Measurements from ENCODE around the gene ACTR6.
"Not testable (repeated sequence)": the region's sequence is repeated elsewhere in the genome, so short reads cannot be mapped to it uniquely, and the experiment has no call there.

Gene ACTR6

GRCh38 chr12:100229036-100229635 is 28.5 kb downstream of the ACTR6 start:
- Histone ChIP-seq H3K4me3 (no peak overlapping the region), H3K9me3 (no peaks in the 10 kb centered on the region), H3K27ac (no peak overlapping the region), H3K27me3 (no peaks in the 10 kb centered on the region), H3K36me3 (peaks cover 13 to 19% (median 19%) of the 10 kb centered on the region in 3 donors), H3K4me1 (peaks cover 0 to 2% (median 1%) of the 10 kb centered on the region in 4 donors)
- intact Hi-C loops (cut with DNase I; ENCODE audit: low total_unique reads) = no loop called here
- DNase-seq = no peak
- no peak for TF ChIP-seq CTCF (IDR thresholded peaks at IDR 0.05)

DNA sequence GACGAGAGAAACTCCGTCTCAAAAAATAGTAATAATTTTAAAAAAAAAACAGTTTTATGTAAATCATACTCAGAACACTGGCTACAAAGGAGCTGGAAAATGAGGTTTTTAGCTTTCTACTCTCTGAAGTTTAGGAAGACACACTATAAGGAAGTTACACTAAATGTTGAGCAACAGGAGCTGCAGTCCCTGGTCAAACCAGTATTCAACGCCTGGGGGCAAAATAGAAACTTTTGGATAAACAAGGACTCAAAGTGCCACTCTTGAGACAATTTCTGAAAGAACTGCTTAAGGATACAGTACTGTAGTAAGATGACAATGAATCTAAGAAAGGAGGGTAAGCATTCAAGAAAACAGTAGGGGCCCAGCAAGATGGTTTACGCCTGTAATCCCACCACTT is 29.3 kb downstream of the ACTR6 start:
- intact Hi-C loops (cut with DNase I; ENCODE audit: low total_unique reads) = loop anchor here (10.0 kb wide), 1 partner anchor 325 kb away; no protein-coding TSS in a partner anchor
- H3K36me3 ChIP-seq = peaks cover 7 to 13% (median 11%) of the 10 kb centered on the region in 3 donors
- no peak overlapping the region for H3K27ac ChIP-seq
- no peaks in the 10 kb centered on the region for H3K27me3 ChIP-seq
- DNase-seq = no peak
- H3K9me3 ChIP-seq = no peaks in the 10 kb centered on the region
- no peak for TF ChIP-seq CTCF (IDR thresholded peaks at IDR 0.05)
- peaks cover 0 to 7% (median 6%) of the 10 kb centered on the region in 4 donors for H3K4me1 ChIP-seq
- no peak overlapping the region for H3K4me3 ChIP-seq

- not testable (repeated sequence) for H3K4me1 ChIP-seq, H3K4me3 ChIP-seq, H3K27me3 ChIP-seq, H3K27ac ChIP-seq, H3K9me3 ChIP-seq, DNase-seq, H3K36me3 ChIP-seq
- intact Hi-C loops (cut with DNase I; ENCODE audit: low total_unique reads) = loop anchor here (10.0 kb wide), 1 partner anchor 323 kb away; no protein-coding TSS in a partner anchor
Measured at GRCh38 chr12:100231873-100232272, 31.3 kb downstream of the ACTR6 start.

- Histone ChIP-seq H3K9me3 (no peaks in the 10 kb centered on the region), H3K27ac (no peak overlapping the region), H3K4me1 (peaks cover 0 to 7% (median 6%) of the 10 kb centered on the region in 4 donors), H3K36me3 (no peaks in the 10 kb centered on the region), H3K4me3 (no peak overlapping the region), H3K27me3 (no peaks in the 10 kb centered on the region)
- no peak for DNase-seq
- no peak for TF ChIP-seq CTCF (IDR thresholded peaks at IDR 0.05)
- intact Hi-C loops (cut with DNase I; ENCODE audit: low total_unique reads) = loop anchor here (10.0 kb wide), 1 partner anchor 321 kb away; no protein-coding TSS in a partner anchor
Measured at GRCh38 chr12:100234166-100234565, 33.6 kb downstream of the ACTR6 start.

- no peak for DNase-seq
- Histone ChIP-seq H3K27me3 (no peaks in the 10 kb centered on the region), H3K4me3 (no peak overlapping the region), H3K9me3 (no peaks in the 10 kb centered on the region), H3K27ac (no peak overlapping the region), H3K36me3 (no peaks in the 10 kb centered on the region), H3K4me1 (peaks cover 0 to 7% (median 6%) of the 10 kb centered on the region in 4 donors)
- TF ChIP-seq CTCF (IDR thresholded peaks at IDR 0.05) = peak; percentile 68 to 72
- intact Hi-C loops (cut with DNase I; ENCODE audit: low total_unique reads) = loop anchor here (10.0 kb wide), 1 partner anchor 320 kb away; no protein-coding TSS in a partner anchor
Measured at GRCh38 chr12:100234591-100235304, 34.1 kb downstream of the ACTR6 start.

GRCh38 chr12:100238801-100239200 is 38.2 kb downstream of the ACTR6 start:
- H3K27me3 ChIP-seq = no peaks in the 10 kb centered on the region
- no peak overlapping the region for H3K27ac ChIP-seq
- no peak overlapping the region for H3K4me3 ChIP-seq
- no peaks in the 10 kb centered on the region for H3K36me3 ChIP-seq
- no peak for TF ChIP-seq CTCF (IDR thresholded peaks at IDR 0.05)
- H3K4me1 ChIP-seq = peaks cover 0 to 7% (median 6%) of the 10 kb centered on the region in 4 donors
- H3K9me3 ChIP-seq = no peaks in the 10 kb centered on the region
- no peak for DNase-seq
- intact Hi-C loops (cut with DNase I; ENCODE audit: low total_unique reads) = loop anchor here (10.0 kb wide), 1 partner anchor 316 kb away; no protein-coding TSS in a partner anchor

Data from tibial artery (tissue), 4 donors.